H9 (cell line): Measurements from ENCODE around the gene ELP6. TPM values are rescaled to one million over a fixed set of nuclear protein-coding genes. Genes with fewer than 3 reads are reported as not detected.

Experiments used
- DNase-seq: peaks from one replicate; pipeline ENCODE4 v3.0.0-alpha.2; 2017
- H2AFZ ChIP-seq: one replicate; pipeline ENCODE4 v1.6.1; 2013; ENCODE audit warnings: mild to moderate bottlenecking, low read length, control low read depth, moderate library complexity
- H2AK5ac ChIP-seq: 2 replicates; pipeline ENCODE4 v1.6.1; 2013; ENCODE audit warnings: low read length, control low read depth, mixed read lengths; ENCODE audit not compliant: insufficient read length
- H2BK120ac ChIP-seq: one replicate; pipeline ENCODE4 v1.6.1; 2013; ENCODE audit warnings: low read depth, mild to moderate bottlenecking, low read length, control low read depth, inconsistent platforms; ENCODE audit not compliant: poor library complexity, severe bottlenecking
- H2BK12ac ChIP-seq: 2 replicates; pipeline ENCODE4 v1.6.1; 2013; ENCODE audit warnings: low read length, control low read depth, mixed read lengths, low read depth; ENCODE audit not compliant: insufficient read length
- H2BK15ac ChIP-seq: 2 replicates; pipeline ENCODE4 v1.6.1; 2013; ENCODE audit warnings: low read depth, low read length, control low read depth
- H2BK20ac ChIP-seq: one replicate; pipeline ENCODE4 v1.6.1; 2013; ENCODE audit warnings: low read depth, mild to moderate bottlenecking, low read length, control low read depth, inconsistent platforms; ENCODE audit not compliant: poor library complexity, severe bottlenecking
- H2BK5ac ChIP-seq: 2 replicates; pipeline ENCODE4 v1.6.1; 2013; ENCODE audit warnings: low read length, control low read depth, mixed read lengths; ENCODE audit not compliant: insufficient read length
- H3K14ac ChIP-seq: 2 replicates; pipeline ENCODE4 v1.6.1; 2013; ENCODE audit warnings: low read length, control low read depth; ENCODE audit not compliant: insufficient read depth
- H3K18ac ChIP-seq: 2 replicates; pipeline ENCODE4 v1.6.1; 2013; ENCODE audit warnings: low read depth, mild to moderate bottlenecking, mixed read lengths, low read length, control low read depth; ENCODE audit not compliant: insufficient read length
- H3K23ac ChIP-seq: 2 replicates; pipeline ENCODE4 v1.6.1; 2013; ENCODE audit warnings: low read length, control low read depth, mixed read lengths, low read depth; ENCODE audit not compliant: insufficient read length
- H3K23me2 ChIP-seq: 2 replicates; pipeline ENCODE4 v1.6.1; 2013; ENCODE audit warnings: low read depth, mild to moderate bottlenecking, mixed read lengths, low read length, control low read depth; ENCODE audit not compliant: insufficient read length, poor library complexity, severe bottlenecking
- H3K27ac ChIP-seq: 2 replicates; pipeline ENCODE4 v1.5.1; 2013; ENCODE audit warnings: low read length, control low read depth, mixed read lengths, low read depth; ENCODE audit not compliant: insufficient read length
- H3K27me3 ChIP-seq: 2 replicates; pipeline ENCODE4 v1.6.1; 2013; ENCODE audit warnings: low read length, control low read depth, inconsistent platforms; ENCODE audit not compliant: insufficient read depth
- H3K4ac ChIP-seq: 2 replicates; pipeline ENCODE4 v1.6.1; 2013; ENCODE audit warnings: low read depth, mild to moderate bottlenecking, control low read depth, inconsistent platforms, low read length, moderate library complexity
- H3K4me1 ChIP-seq: 2 replicates; pipeline ENCODE4 v1.6.1; 2013; ENCODE audit warnings: low read length, control low read depth, inconsistent platforms; ENCODE audit not compliant: insufficient read depth
- H3K4me2 ChIP-seq: 2 replicates; pipeline ENCODE4 v1.6.1; 2013; ENCODE audit warnings: low read length, control low read depth, mixed read lengths; ENCODE audit not compliant: insufficient read length, insufficient read depth
- H3K56ac ChIP-seq: 2 replicates; pipeline ENCODE4 v1.6.1; 2013; ENCODE audit warnings: low read depth, mild to moderate bottlenecking, mixed read lengths, low read length, control low read depth; ENCODE audit not compliant: insufficient read length
- H3K79me1 ChIP-seq: 2 replicates; pipeline ENCODE4 v1.6.1; 2013; ENCODE audit warnings: low read depth, mild to moderate bottlenecking, moderate library complexity, low read length, control low read depth, inconsistent platforms; ENCODE audit not compliant: insufficient read depth, poor library complexity, severe bottlenecking
- H3K79me2 ChIP-seq: 2 replicates; pipeline ENCODE4 v1.6.1; 2013; ENCODE audit warnings: low read length, control low read depth, inconsistent platforms; ENCODE audit not compliant: insufficient read depth
- H3K9ac ChIP-seq: 2 replicates; pipeline ENCODE4 v1.6.1; 2013; ENCODE audit warnings: low read length, control low read depth, mixed read lengths; ENCODE audit not compliant: insufficient read length; ENCODE audit errors: extremely low read depth
- H3K9me3 ChIP-seq: one replicate; pipeline ENCODE4 v1.6.1; 2013; ENCODE audit warnings: low read depth, low read length, inconsistent platforms; ENCODE audit not compliant: control insufficient read depth
- H3T11ph ChIP-seq: one replicate; pipeline ENCODE4 v1.6.1; 2013; ENCODE audit warnings: mild to moderate bottlenecking, low read length, control low read depth, inconsistent platforms
- H4K20me1 ChIP-seq: one replicate; pipeline ENCODE4 v1.6.1; 2013; ENCODE audit not compliant: control insufficient read depth, insufficient read length, insufficient read depth
- H4K5ac ChIP-seq: 2 replicates; pipeline ENCODE4 v1.6.1; 2013; ENCODE audit warnings: low read depth, mild to moderate bottlenecking, mixed read lengths, low read length, control low read depth; ENCODE audit not compliant: insufficient read length
- H4K8ac ChIP-seq: replicated peaks from 2 replicates; pipeline ENCODE4 v1.6.1; 2013; ENCODE audit warnings: low read length, control low read depth, mixed read lengths, low read depth; ENCODE audit not compliant: insufficient read length
- H4K91ac ChIP-seq: 2 replicates; pipeline ENCODE4 v1.6.1; 2013; ENCODE audit warnings: low read depth, mild to moderate bottlenecking, moderate library complexity, mixed read lengths, low read length, control low read depth; ENCODE audit not compliant: insufficient read length
- H3K27ac Mint-ChIP-seq, 3 experiments: 2 replicates in 2 of 3; 3 replicates in 1 of 3; pipeline ENCODE4 v1.8.0; 2020 to 2021; ENCODE audit warnings: mixed read lengths in 3 of 3, mild to moderate bottlenecking in 1 of 3, moderate library complexity in 1 of 3
- H3K27me3 Mint-ChIP-seq: 2 replicates; pipeline ENCODE4 v1.8.0; 2021; ENCODE audit warnings: low read depth, mild to moderate bottlenecking, moderate library complexity, mixed read lengths
- H3K36me3 Mint-ChIP-seq, 3 experiments: 2 replicates in 2 of 3; 3 replicates in 1 of 3; pipeline ENCODE4 v1.8.0; 2020 to 2021; ENCODE audit warnings: low read depth in 3 of 3, mixed read lengths in 3 of 3; ENCODE audit not compliant: insufficient read depth in 1 of 3
- H3K4me1 Mint-ChIP-seq, 2 experiments: 2 replicates each; pipeline ENCODE4 v1.8.0; 2020; ENCODE audit warnings: mixed read lengths in 2 of 2
- H3K4me3 Mint-ChIP-seq, 2 experiments: 2 replicates in 1 of 2; 3 replicates in 1 of 2; pipeline ENCODE4 v1.8.0; 2020 to 2021; ENCODE audit warnings: mild to moderate bottlenecking in 2 of 2, mixed read lengths in 2 of 2, moderate library complexity in 1 of 2
- H3K9me3 Mint-ChIP-seq, 2 experiments: 2 replicates in 1 of 2; 3 replicates in 1 of 2; pipeline ENCODE4 v1.8.0; 2020; ENCODE audit warnings: mild to moderate bottlenecking in 2 of 2, mixed read lengths in 2 of 2, moderate library complexity in 1 of 2
- CTCF ChIP-seq: fragments of 200-600 bp; sonication (generic); conservative IDR thresholded peaks from 3 replicates; pipeline ENCODE4 v1.8.0; 2021; ENCODE audit warnings: antibody characterized with exemption, mild to moderate bottlenecking
- WGBS: extraction: QIAGEN DNeasy Blood & Tissue Kit; methylation state at CpG from one replicate; pipeline ENCODE4 v1.1.7; 2013; ENCODE audit warnings: missing lambda C conversion rate, low lambda C conversion rate, mixed read lengths; ENCODE audit not compliant: insufficient read length; ENCODE audit errors: extremely low coverage; 5-methylcytosine and 5-hydroxymethylcytosine counted together
- total RNA-seq: library from RNA; stranded (reverse); gene quantifications from 2 replicates; pipeline ENCODE4 v1.2.1, GENCODE V29; 2021

The ELP6 gene
- total RNA-seq, 1 experiment from 2014 or later, result 53.9 TPM

GRCh38 chr3:47523310-47524073 is 10.0 kb upstream of the ELP6 start:
- H3K27me3 ChIP-seq, result peaks cover 8% of the 10 kb centered on the region; the same call in 1 of the 2 replicates
- no peak overlapping the region for H2BK12ac ChIP-seq
- no peak overlapping the region for H4K8ac ChIP-seq
- H3K4me1 Mint-ChIP-seq, result peaks cover 19 to 23% of the 10 kb centered on the region in 2 experiments
- H3K18ac ChIP-seq, result no peak overlapping the region
- DNase-seq, result no peak
- no peak overlapping the region for H4K5ac ChIP-seq
- no peak overlapping the region for H3K23ac ChIP-seq
- H4K91ac ChIP-seq, result no peak overlapping the region
- no peak overlapping the region for H2BK20ac ChIP-seq
- H2AFZ ChIP-seq, result no peak overlapping the region
- H2AK5ac ChIP-seq, result no peak overlapping the region
- H3K14ac ChIP-seq, result no peak overlapping the region
- WGBS, result no CpG with 5 or more reads among the region's 4 CpGs
- no peak overlapping the region for H2BK15ac ChIP-seq
- H4K20me1 ChIP-seq, result no peaks in the 10 kb centered on the region
- no peak for TF ChIP-seq CTCF
- H3K9ac ChIP-seq, result no peak overlapping the region
- peaks cover 17% of the 10 kb centered on the region for H3K27me3 Mint-ChIP-seq
- no peak overlapping the region for H3T11ph ChIP-seq
- no peak overlapping the region for H3K4ac ChIP-seq
- no peak overlapping the region for H3K4me3 Mint-ChIP-seq
- no peak overlapping the region for H2BK5ac ChIP-seq
- no peak overlapping the region for H3K4me2 ChIP-seq
- H3K36me3 Mint-ChIP-seq, result peaks cover 0 to 2% (median 0%) of the 10 kb centered on the region in 3 experiments; a peak in 1 of 7 replicates
- no peak overlapping the region for H3K56ac ChIP-seq
- no peaks in the 10 kb centered on the region for H3K79me1 ChIP-seq
- H3K9me3 ChIP-seq, result no peaks in the 10 kb centered on the region
- H2BK120ac ChIP-seq, result no peak overlapping the region
- no peaks in the 10 kb centered on the region; a peak in 1 of 5 replicates for H3K9me3 Mint-ChIP-seq
- H3K23me2 ChIP-seq, result no peaks in the 10 kb centered on the region
- H3K4me1 ChIP-seq, result peaks cover 3% of the 10 kb centered on the region; the same call in 1 of the 2 replicates
- H3K79me2 ChIP-seq, result 0 out of 2 replicates have a peak, but pooled peaks cover 2% of the 10 kb centered on the region
- no peak overlapping the region for H3K27ac ChIP-seq
- H3K27ac Mint-ChIP-seq, result no peak overlapping the region
